HCT116 (cell line): ENCODE data around the gene RPAP3.

Experiments
- EZH2 ChIP-seq: fragments of 200-600 bp; sonication (generic); IDR thresholded peaks from 2 replicates; pipeline ENCODE4 v1.6.1; 2017; ENCODE audit warnings: antibody characterized with exemption, mixed run types
- REST ChIP-seq: IDR thresholded peaks from 2 replicates; pipeline ENCODE4 v1.6.1; 2012; ENCODE audit warnings: low read depth
- SIN3A ChIP-seq: IDR thresholded peaks from 2 replicates; pipeline ENCODE4 v1.6.1; 2012; ENCODE audit warnings: low read depth
- TF ChIP-seq, protein P1 (sequence below), 3 experiments: fragments of 200-600 bp in 1 of 3; sonication (generic) in 1 of 3; IDR thresholded peaks in 2 of 3; conservative IDR thresholded peaks in 1 of 3; 2 replicates each; pipeline ENCODE4 v1.5.1; 2012 to 2017; ENCODE audit warnings: low read depth in 2 of 3, low read length in 2 of 3, antibody characterized with exemption in 1 of 3, borderline replicate concordance in 1 of 3, control low read depth in 1 of 3, mild to moderate bottlenecking in 1 of 3, mixed read lengths in 1 of 3, mixed run types in 1 of 3, moderate library complexity in 1 of 3; ENCODE audit not compliant: insufficient read depth in 1 of 3

- TF ChIP-seq, protein P1, sequence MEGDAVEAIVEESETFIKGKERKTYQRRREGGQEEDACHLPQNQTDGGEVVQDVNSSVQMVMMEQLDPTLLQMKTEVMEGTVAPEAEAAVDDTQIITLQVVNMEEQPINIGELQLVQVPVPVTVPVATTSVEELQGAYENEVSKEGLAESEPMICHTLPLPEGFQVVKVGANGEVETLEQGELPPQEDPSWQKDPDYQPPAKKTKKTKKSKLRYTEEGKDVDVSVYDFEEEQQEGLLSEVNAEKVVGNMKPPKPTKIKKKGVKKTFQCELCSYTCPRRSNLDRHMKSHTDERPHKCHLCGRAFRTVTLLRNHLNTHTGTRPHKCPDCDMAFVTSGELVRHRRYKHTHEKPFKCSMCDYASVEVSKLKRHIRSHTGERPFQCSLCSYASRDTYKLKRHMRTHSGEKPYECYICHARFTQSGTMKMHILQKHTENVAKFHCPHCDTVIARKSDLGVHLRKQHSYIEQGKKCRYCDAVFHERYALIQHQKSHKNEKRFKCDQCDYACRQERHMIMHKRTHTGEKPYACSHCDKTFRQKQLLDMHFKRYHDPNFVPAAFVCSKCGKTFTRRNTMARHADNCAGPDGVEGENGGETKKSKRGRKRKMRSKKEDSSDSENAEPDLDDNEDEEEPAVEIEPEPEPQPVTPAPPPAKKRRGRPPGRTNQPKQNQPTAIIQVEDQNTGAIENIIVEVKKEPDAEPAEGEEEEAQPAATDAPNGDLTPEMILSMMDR (IDR thresholded peaks at IDR 0.05 in 2 of 3, conservative IDR thresholded peaks at IDR 0.05 in 1 of 3; ENCODE audit: borderline replicate concordance in 1 of 3, insufficient read depth in 1 of 3, low read depth in 2 of 3, low read length in 2 of 3): no peak
- TF ChIP-seq SIN3A (no peak), REST (no peak), EZH2 (no peak)
These were observed 6.3 kb upstream of the RPAP3 start for GRCh38 chr12:47712171-47712570.
